22Rv1 (cell line): ENCODE measurements around the gene TAF15.

Source experiments
- CTCF ChIP-seq: fragments of 450-650 bp; IDR thresholded peaks from 2 replicates; pipeline ENCODE4 v1.5.1; 2017; ENCODE audit warnings: mild to moderate bottlenecking
- ZFX ChIP-seq: fragments of 450-650 bp; IDR thresholded peaks from 2 replicates; pipeline ENCODE4 v1.6.1; 2017; ENCODE audit warnings: antibody characterized with exemption, borderline replicate concordance

DNA sequence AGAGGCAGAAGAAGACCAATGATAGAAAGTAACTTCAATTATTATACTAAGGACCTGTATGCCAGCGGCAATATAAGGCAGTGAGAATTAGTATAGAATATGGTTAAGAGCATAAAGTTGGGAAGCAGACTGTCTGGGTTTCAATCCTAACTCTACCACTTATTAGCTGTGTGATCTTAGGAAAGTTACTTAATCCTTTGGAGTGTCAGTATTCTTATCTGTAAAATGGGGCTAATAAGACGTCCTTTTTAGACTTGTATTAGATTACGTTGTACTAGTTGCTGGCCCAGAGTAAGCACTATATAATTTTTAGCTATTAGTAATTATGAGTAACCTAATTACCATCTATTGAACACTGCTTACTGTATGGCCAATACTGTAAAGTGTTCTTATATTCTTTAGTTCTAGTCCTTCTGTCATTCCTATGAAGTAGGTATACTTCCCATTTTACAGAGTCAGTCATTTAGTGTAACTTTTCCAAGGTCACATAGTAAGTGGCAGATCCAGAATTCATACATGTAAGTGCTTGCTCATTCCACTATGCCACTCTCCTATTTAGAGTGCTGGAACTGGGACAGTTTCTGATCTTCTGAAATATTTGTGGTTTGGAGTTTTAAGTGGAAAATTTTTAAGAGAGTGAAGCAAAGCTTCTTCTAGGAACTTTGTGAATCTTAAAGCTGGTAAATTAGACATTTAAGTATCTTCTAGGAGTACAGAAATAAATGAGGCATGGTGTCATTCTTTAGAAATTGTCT is 36.9 kb downstream of the TAF15 start:
- TF ChIP-seq CTCF, result no peak
- no peak for TF ChIP-seq ZFX
